WTC11 (cell line): ENCODE results near the gene LAMA2. TPM values are rescaled to one million over a fixed set of nuclear protein-coding genes. Genes with fewer than 3 reads are reported as not detected.

Experiments
- ATAC-seq: fragments of 200-7000 bp; cut with Tn5 transposase; 2 replicates; pipeline ENCODE4 v1.10.0; 2021; ENCODE audit warnings: mild to moderate bottlenecking, moderate library complexity
- CTCF ChIA-PET: fragments of 300-600 bp; sonication (Branson Sonifier 250); formaldehyde crosslinking; loops from one replicate; lab custom pipeline; 2021; ENCODE audit warnings: antibody characterized with exemption; lab: Charles Lee
- POLR2A ChIA-PET: fragments of 350-600 bp; sonication (Branson Sonifier 250); formaldehyde crosslinking; loops from one replicate; lab custom pipeline; 2021; ENCODE audit warnings: antibody characterized with exemption; lab: Charles Lee
- DNase-seq: peaks from one replicate; pipeline ENCODE4 v3.0.0; 2021; ENCODE audit warnings: low spot score
- H3K27ac Mint-ChIP-seq: 2 replicates; pipeline ENCODE4 v1.8.0; 2021; ENCODE audit warnings: mixed read lengths
- H3K27me3 Mint-ChIP-seq: 2 replicates; pipeline ENCODE4 v1.8.0; 2021; ENCODE audit warnings: low read depth, mild to moderate bottlenecking, moderate library complexity, mixed read lengths
- H3K36me3 Mint-ChIP-seq: 2 replicates; pipeline ENCODE4 v1.8.0; 2021; ENCODE audit warnings: mixed read lengths
- H3K4me1 Mint-ChIP-seq: 2 replicates; pipeline ENCODE4 v1.8.0; 2022; ENCODE audit warnings: mixed read lengths
- H3K4me3 Mint-ChIP-seq: 2 replicates; pipeline ENCODE4 v1.8.0; 2021; ENCODE audit warnings: mild to moderate bottlenecking, moderate library complexity, mixed read lengths
- H3K9me3 Mint-ChIP-seq: 2 replicates; pipeline ENCODE4 v1.8.0; 2021; ENCODE audit warnings: mixed read lengths
- GABPB1 ChIP-seq: sonication (generic); formaldehyde crosslinking; IDR thresholded peaks from 2 replicates; pipeline ENCODE4 v1.8.1; 2023; ENCODE audit warnings: mild to moderate bottlenecking, missing genetic modification reagents
- GRHL2 ChIP-seq: fragments of 250-450 bp; sonication (Bioruptor Pico); IDR thresholded peaks from 2 replicates; pipeline ENCODE4 v1.8.0; 2022; ENCODE audit warnings: mild to moderate bottlenecking, moderate library complexity; ENCODE audit not compliant: insufficient replicate concordance, severe bottlenecking
- IRF2 ChIP-seq: sonication (generic); formaldehyde crosslinking; IDR thresholded peaks from 2 replicates; pipeline ENCODE4 v1.8.0; 2022; ENCODE audit warnings: low read depth, missing genetic modification reagents, borderline replicate concordance
- RORB ChIP-seq: fragments of 250-450 bp; sonication (Bioruptor Pico); IDR thresholded peaks from 2 replicates; pipeline ENCODE4 v1.9.0; 2021; ENCODE audit warnings: mild to moderate bottlenecking
- TEAD4 ChIP-seq: sonication (generic); formaldehyde crosslinking; IDR thresholded peaks from 2 replicates; pipeline ENCODE4 v1.8.0; 2022; ENCODE audit warnings: mild to moderate bottlenecking, missing genetic modification reagents
- TP53 ChIP-seq: sonication (generic); formaldehyde crosslinking; IDR thresholded peaks from 2 replicates; pipeline ENCODE4 v1.8.1; 2023; ENCODE audit warnings: mild to moderate bottlenecking, missing genetic modification reagents
- ZNF263 ChIP-seq: sonication (generic); formaldehyde crosslinking; IDR thresholded peaks from 2 replicates; pipeline ENCODE4 v1.8.1; 2022; ENCODE audit warnings: low read depth, mild to moderate bottlenecking, moderate library complexity, missing genetic modification reagents
- ZNF423 ChIP-seq: fragments of 250-450 bp; sonication (Bioruptor Pico); IDR thresholded peaks from 2 replicates; pipeline ENCODE4 v2.1.2; 2022; ENCODE audit warnings: mild to moderate bottlenecking, moderate library complexity
- total RNA-seq: library from RNA; stranded (reverse); gene quantifications from 3 replicates; pipeline ENCODE4 v1.2.3, GENCODE V29; 2021
- TF ChIP-seq, protein P1 (sequence below): sonication (generic); formaldehyde crosslinking; IDR thresholded peaks from 2 replicates; pipeline ENCODE4 v1.8.0; 2022; ENCODE audit warnings: mild to moderate bottlenecking, missing genetic modification reagents
- TF ChIP-seq, protein P2 (sequence below): fragments of 250-450 bp; sonication (Bioruptor Pico); conservative IDR thresholded peaks from 2 replicates; pipeline ENCODE4 v1.9.0; 2021; ENCODE audit warnings: mild to moderate bottlenecking
- TF ChIP-seq, protein P3 (sequence below): sonication (generic); formaldehyde crosslinking; IDR thresholded peaks from 2 replicates; pipeline ENCODE4 v1.8.0; 2022; ENCODE audit warnings: missing genetic modification reagents
- TF ChIP-seq, protein P4 (sequence below): sonication (generic); formaldehyde crosslinking; IDR thresholded peaks from 2 replicates; pipeline ENCODE4 v1.8.0; 2022; ENCODE audit warnings: mild to moderate bottlenecking, missing genetic modification reagents
- TF ChIP-seq, protein P5 (sequence below): sonication (generic); formaldehyde crosslinking; IDR thresholded peaks from 2 replicates; pipeline ENCODE4 v1.8.1; 2023; ENCODE audit warnings: mild to moderate bottlenecking, missing genetic modification reagents, borderline replicate concordance

LAMA2 gene
- total RNA-seq, 1 experiment from 2014 or later, result 6.6 TPM

DNA sequence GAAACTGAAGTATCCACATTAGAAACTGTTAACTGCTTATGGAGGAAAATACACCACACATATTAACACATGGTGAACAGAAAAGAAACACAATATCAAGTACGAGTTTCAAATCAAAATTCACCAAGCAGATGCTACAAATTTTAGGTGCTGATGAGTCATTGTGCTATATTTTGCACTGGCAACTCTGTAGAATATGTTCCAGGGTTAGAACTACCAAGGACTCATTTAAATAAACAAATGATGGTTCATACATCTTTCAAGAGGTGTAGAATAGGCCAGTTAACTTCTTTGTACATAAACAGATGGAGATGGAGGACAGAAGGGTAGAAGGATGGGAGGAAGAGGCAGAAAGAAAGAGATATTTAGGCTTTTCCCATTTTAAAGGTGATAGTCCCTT lies 642.1 kb downstream of the LAMA2 start (continued):
- TF ChIP-seq, protein P1, sequence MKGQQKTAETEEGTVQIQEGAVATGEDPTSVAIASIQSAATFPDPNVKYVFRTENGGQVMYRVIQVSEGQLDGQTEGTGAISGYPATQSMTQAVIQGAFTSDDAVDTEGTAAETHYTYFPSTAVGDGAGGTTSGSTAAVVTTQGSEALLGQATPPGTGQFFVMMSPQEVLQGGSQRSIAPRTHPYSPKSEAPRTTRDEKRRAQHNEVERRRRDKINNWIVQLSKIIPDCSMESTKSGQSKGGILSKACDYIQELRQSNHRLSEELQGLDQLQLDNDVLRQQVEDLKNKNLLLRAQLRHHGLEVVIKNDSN (CRISPR knock-in tag), result no peak
- no peak for TF ChIP-seq GRHL2 (CRISPR knock-in tag)
- TF ChIP-seq TEAD4 (CRISPR knock-in tag), result no peak
- TF ChIP-seq, protein P2, sequence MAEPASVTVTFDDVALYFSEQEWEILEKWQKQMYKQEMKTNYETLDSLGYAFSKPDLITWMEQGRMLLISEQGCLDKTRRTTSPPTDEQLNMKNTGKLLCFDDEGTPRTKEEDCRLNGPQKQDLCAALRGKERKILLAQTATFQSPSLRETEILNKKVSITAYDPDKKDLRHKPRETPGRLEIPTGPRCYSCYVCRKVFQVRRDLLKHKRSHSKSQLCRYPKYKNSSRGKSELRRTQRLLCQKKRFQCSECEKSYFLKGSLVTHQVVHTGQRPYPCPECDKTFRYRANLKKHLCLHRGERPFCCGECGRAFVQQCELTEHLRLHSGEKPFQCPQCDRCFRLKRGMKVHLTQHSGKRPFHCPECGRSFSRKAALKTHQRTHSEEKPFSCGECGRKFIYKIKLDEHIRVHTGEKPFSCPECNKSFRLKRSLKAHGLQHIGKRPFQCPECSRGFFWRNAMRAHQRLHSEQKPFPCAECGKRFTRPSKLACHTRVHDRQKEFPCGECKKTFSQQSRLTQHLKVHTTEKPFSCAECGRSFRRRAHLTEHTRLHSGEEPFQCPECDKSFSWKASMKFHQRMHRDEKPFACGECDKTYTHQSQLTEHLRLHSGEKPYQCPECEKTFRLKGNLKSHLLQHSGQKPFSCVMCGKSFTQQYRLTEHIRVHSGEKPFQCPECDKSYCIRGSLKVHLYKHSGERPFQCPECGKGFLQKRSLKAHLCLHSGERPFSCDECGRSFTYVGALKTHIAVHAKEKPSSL (CRISPR knock-in tag), result no peak
- TF ChIP-seq, protein P3, sequence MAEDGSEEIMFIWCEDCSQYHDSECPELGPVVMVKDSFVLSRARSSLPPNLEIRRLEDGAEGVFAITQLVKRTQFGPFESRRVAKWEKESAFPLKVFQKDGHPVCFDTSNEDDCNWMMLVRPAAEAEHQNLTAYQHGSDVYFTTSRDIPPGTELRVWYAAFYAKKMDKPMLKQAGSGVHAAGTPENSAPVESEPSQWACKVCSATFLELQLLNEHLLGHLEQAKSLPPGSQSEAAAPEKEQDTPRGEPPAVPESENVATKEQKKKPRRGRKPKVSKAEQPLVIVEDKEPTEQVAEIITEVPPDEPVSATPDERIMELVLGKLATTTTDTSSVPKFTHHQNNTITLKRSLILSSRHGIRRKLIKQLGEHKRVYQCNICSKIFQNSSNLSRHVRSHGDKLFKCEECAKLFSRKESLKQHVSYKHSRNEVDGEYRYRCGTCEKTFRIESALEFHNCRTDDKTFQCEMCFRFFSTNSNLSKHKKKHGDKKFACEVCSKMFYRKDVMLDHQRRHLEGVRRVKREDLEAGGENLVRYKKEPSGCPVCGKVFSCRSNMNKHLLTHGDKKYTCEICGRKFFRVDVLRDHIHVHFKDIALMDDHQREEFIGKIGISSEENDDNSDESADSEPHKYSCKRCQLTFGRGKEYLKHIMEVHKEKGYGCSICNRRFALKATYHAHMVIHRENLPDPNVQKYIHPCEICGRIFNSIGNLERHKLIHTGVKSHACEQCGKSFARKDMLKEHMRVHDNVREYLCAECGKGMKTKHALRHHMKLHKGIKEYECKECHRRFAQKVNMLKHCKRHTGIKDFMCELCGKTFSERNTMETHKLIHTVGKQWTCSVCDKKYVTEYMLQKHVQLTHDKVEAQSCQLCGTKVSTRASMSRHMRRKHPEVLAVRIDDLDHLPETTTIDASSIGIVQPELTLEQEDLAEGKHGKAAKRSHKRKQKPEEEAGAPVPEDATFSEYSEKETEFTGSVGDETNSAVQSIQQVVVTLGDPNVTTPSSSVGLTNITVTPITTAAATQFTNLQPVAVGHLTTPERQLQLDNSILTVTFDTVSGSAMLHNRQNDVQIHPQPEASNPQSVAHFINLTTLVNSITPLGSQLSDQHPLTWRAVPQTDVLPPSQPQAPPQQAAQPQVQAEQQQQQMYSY (CRISPR knock-in tag), result no peak

DNA sequence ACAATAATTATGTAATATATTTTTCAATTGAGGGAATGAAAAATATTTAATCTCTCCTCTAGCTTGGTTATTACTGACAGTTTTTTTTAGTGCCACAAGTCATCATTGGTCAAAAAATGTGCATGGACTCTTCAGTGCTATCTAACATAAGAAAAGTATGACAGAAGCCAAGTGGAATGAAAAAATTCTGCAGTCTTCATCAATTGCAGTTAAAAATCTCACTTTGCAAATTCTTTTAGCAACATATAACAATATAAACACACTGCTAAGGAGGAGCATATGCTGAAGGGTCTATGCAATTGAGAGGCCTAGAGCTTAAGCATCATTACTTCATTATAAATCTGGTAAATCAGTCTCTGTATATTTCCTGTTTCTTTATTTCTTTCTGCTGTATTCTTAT lies 652.0 kb downstream of the LAMA2 start:
- DNase-seq, result no peak
- ChIA-PET POLR2A (no interaction called here), CTCF (no interaction called here)
- H3K36me3 Mint-ChIP-seq, result 0 out of 2 replicates have a peak, but pooled peaks cover 2% of the 10 kb centered on the region
- H3K9me3 Mint-ChIP-seq, result peaks cover 21% of the 10 kb centered on the region
- H3K4me3 Mint-ChIP-seq, result no peak overlapping the region
- TF ChIP-seq GABPB1 (CRISPR knock-in tag) (no peak), TP53 (CRISPR knock-in tag) (no peak), RORB (CRISPR knock-in tag) (no peak), ZNF263 (CRISPR knock-in tag) (no peak), ZNF423 (no peak), IRF2 (CRISPR knock-in tag) (no peak)
- TF ChIP-seq, protein P4, sequence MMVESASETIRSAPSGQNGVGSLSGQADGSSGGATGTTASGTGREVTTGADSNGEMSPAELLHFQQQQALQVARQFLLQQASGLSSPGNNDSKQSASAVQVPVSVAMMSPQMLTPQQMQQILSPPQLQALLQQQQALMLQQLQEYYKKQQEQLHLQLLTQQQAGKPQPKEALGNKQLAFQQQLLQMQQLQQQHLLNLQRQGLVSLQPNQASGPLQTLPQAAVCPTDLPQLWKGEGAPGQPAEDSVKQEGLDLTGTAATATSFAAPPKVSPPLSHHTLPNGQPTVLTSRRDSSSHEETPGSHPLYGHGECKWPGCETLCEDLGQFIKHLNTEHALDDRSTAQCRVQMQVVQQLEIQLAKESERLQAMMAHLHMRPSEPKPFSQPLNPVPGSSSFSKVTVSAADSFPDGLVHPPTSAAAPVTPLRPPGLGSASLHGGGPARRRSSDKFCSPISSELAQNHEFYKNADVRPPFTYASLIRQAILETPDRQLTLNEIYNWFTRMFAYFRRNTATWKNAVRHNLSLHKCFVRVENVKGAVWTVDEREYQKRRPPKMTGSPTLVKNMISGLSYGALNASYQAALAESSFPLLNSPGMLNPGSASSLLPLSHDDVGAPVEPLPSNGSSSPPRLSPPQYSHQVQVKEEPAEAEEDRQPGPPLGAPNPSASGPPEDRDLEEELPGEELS (CRISPR knock-in tag), result no peak
- TF ChIP-seq, protein P5, sequence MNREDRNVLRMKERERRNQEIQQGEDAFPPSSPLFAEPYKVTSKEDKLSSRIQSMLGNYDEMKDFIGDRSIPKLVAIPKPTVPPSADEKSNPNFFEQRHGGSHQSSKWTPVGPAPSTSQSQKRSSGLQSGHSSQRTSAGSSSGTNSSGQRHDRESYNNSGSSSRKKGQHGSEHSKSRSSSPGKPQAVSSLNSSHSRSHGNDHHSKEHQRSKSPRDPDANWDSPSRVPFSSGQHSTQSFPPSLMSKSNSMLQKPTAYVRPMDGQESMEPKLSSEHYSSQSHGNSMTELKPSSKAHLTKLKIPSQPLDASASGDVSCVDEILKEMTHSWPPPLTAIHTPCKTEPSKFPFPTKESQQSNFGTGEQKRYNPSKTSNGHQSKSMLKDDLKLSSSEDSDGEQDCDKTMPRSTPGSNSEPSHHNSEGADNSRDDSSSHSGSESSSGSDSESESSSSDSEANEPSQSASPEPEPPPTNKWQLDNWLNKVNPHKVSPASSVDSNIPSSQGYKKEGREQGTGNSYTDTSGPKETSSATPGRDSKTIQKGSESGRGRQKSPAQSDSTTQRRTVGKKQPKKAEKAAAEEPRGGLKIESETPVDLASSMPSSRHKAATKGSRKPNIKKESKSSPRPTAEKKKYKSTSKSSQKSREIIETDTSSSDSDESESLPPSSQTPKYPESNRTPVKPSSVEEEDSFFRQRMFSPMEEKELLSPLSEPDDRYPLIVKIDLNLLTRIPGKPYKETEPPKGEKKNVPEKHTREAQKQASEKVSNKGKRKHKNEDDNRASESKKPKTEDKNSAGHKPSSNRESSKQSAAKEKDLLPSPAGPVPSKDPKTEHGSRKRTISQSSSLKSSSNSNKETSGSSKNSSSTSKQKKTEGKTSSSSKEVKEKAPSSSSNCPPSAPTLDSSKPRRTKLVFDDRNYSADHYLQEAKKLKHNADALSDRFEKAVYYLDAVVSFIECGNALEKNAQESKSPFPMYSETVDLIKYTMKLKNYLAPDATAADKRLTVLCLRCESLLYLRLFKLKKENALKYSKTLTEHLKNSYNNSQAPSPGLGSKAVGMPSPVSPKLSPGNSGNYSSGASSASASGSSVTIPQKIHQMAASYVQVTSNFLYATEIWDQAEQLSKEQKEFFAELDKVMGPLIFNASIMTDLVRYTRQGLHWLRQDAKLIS, result no peak
- TF ChIP-seq, all 79 proteins: peak for 0
- Mint-ChIP-seq H3K4me1 (peaks cover 3% of the 10 kb centered on the region; the same call in 1 of the 2 replicates), H3K27me3 (no peaks in the 10 kb centered on the region), H3K27ac (no peak overlapping the region)
- no peak for ATAC-seq
